Measurements from ENCODE around the gene SLC4A1AP. TPM values are rescaled to one million over a fixed set of nuclear protein-coding genes. Genes with fewer than 3 reads are reported as not detected.
A peak's percentile ranks its signal among the peaks of the same experiment; 100 is the strongest.
"Not testable (repeated sequence)": the region's sequence is repeated elsewhere in the genome, so short reads cannot be mapped to it uniquely, and the experiment has no call there.

Gene SLC4A1AP
- total and polyA plus RNA-seq, 2 donors (not counting 1 experiment from before 2014, with no cell fraction given): 8.9 to 23.1 TPM

DNA sequence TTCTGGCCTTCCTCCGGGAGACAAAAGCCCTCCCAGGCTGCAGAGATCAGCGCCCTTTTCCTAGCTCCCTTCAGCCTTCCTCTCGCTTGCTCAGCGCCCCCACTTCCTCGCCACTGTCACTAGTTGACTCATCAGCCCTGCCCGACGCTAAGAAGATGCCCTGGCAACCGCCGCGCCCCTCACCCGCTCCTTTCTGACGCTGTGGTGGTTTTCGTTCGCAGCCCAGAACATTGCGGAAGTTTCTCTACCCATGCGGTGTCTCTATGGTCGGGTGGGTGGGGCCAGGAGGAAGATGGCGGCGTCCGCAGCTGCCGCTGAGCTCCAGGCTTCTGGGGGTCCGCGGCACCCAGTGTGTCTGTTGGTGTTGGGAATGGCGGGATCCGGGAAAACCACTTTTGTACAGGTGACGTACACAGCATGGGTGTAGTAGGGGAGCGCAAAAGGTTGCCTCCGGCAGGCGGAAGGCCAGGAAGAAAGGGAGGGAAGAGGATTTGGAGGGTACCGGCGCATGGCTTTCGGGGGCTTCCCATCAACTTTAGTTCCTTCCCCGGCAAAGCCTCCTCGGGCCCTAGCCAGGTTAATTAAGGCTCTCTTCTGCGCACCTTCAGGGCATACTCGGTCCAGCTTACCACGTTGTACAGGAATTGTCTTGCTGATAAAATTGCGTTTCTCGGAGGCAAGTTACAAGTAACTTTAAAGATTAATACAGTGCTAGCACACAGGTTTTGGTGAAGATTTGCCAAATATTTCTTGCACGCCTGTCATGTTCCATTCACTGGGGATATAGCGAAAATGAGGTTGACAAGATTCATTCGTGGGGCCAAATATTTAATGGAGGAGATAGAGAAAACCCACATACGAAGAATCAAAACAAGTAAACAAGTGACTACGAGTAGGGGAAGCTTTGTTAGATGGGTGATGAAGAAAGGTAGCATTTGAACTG is 34.7 kb upstream of the SLC4A1AP start, which contains the start of the genes CCDC121 and GPN1:
Gene CCDC121, minus strand, starts transcription at position 246 of the 943 bp plus-strand sequence. CDS start 1,213 bp downstream, outside the sequence.
Gene GPN1, plus strand, starts transcription at position 284 of the 943 bp plus-strand sequence. Its CDS starts 9 bp downstream, at position 293.
- Mint-ChIP-seq H3K9me3 (ENCODE audit: insufficient read depth) (no peaks in the 10 kb centered on the region), H3K4me1 (peaks cover 24% of the 10 kb centered on the region), H3K4me3 (no peak within 1 kb of the TSS), H3K27me3 (no peaks in the 10 kb centered on the region), H3K27ac (peak within 1 kb of the TSS; percentile 51)
- intact Hi-C loops (cut with micrococcal nuclease): loop anchor here (1.0 to 5.0 kb wide), 8 partner anchors 34 to 258 kb away; partner anchors contain the start of genes EIF2B4, IFT172, NRBP1 and PPM1G
- Histone ChIP-seq H3K4me3 (ENCODE audit: control extremely low read depth in 1 of 5, extremely low read depth in 1 of 5, insufficient read depth in 1 of 5, low read depth in 2 of 5, low read length in 4 of 5) (peak within 1 kb of the TSS; percentile 83 to 98 (median 91)), H3K79me2 (ENCODE audit: control insufficient read depth, insufficient read depth, low read length) (peaks cover 29% of the 10 kb centered on the region), H2AFZ (ENCODE audit: insufficient read depth, low read depth, low read length, poor library complexity, severe bottlenecking) (peak within 1 kb of the TSS; percentile 88), H3K36me3 (replicated peaks in 1 of 2; ENCODE audit: control extremely low read depth in 1 of 2, control insufficient read depth in 1 of 2, extremely low read depth in 1 of 2, insufficient read depth in 2 of 2, low read length in 1 of 2) (peaks cover 0 to 30% of the 10 kb centered on the region in 2 experiments), H3K4me1 (ENCODE audit: control insufficient read depth in 2 of 2, insufficient read depth in 2 of 2, low read length in 2 of 2) (peaks cover 10 to 17% of the 10 kb centered on the region in 2 donors), H3K4me2 (replicated peaks; ENCODE audit: low read depth, low read length, poor library complexity, severe bottlenecking) (peak within 1 kb of the TSS; percentile 78), H4K20me1 (ENCODE audit: control insufficient read depth, insufficient read depth, low read length, poor library complexity, severe bottlenecking) (no peaks in the 10 kb centered on the region), H3K9ac (ENCODE audit: low read length) (peak within 1 kb of the TSS; percentile 83), H3K27me3 (replicated peaks in 1 of 4; ENCODE audit: control extremely low read depth in 1 of 4, control insufficient read depth in 3 of 4, insufficient read depth in 4 of 4, low read length in 3 of 4) (no peaks in the 10 kb centered on the region), H3K27ac (ENCODE audit: low read length in 2 of 2) (peak within 1 kb of the TSS; percentile 70 to 83), H3K9me3 (ENCODE audit: control extremely low read depth in 1 of 3, control insufficient read depth in 2 of 3, insufficient read depth in 1 of 3, low read length in 2 of 3) (no peaks in the 10 kb centered on the region)
- WGBS (ENCODE audit: insufficient coverage): under 1% methylated on average over 34 of the region's 44 CpGs
- ChIA-PET CTCF (interaction anchor here (1.1 kb wide), 2 partner anchors 326 to 558 kb away, joined by 3 read pairs; partner anchors contain the start of gene OST4), POLR2A (interaction anchor here (0.6 to 1.6 kb wide), 6 partner anchors 35 to 548 kb away, joined by 3 to 6 read pairs (median 4); partner anchors contain the start of genes PPM1G, SLC4A1AP, SUPT7L and ZNF512)
- DNase-seq: peak; percentile 94
- peak; percentile 100 for ATAC-seq (ENCODE audit: low read depth)
- no peak for TF ChIP-seq CTCF (IDR thresholded peaks at IDR 0.05)
- TF ChIP-seq EZH2 (IDR thresholded peaks at IDR 0.05; ENCODE audit: borderline replicate concordance, insufficient read depth, low read depth, low read length, poor library complexity, severe bottlenecking): no peak

- 100% methylated on average over 1 of the region's 2 CpGs for WGBS (ENCODE audit: insufficient coverage)
- H3K27me3 Mint-ChIP-seq; H3K9ac ChIP-seq (ENCODE audit: low read length); H2AFZ ChIP-seq (ENCODE audit: insufficient read depth, low read depth, low read length, poor library complexity, severe bottlenecking); H3K4me2 ChIP-seq (replicated peaks; ENCODE audit: low read depth, low read length, poor library complexity, severe bottlenecking); H4K20me1 ChIP-seq (ENCODE audit: control insufficient read depth, insufficient read depth, low read length, poor library complexity, severe bottlenecking); H3K9me3 ChIP-seq (ENCODE audit: control extremely low read depth in 1 of 3, control insufficient read depth in 2 of 3, insufficient read depth in 1 of 3, low read length in 2 of 3); DNase-seq; H3K27ac ChIP-seq (ENCODE audit: low read length in 2 of 2); H3K9me3 Mint-ChIP-seq (ENCODE audit: insufficient read depth); H3K27ac Mint-ChIP-seq; H3K4me3 ChIP-seq (ENCODE audit: control extremely low read depth in 1 of 5, extremely low read depth in 1 of 5, insufficient read depth in 1 of 5, low read depth in 2 of 5, low read length in 4 of 5); CTCF ChIA-PET; H3K27me3 ChIP-seq (replicated peaks in 1 of 4; ENCODE audit: control extremely low read depth in 1 of 4, control insufficient read depth in 3 of 4, insufficient read depth in 4 of 4, low read length in 3 of 4); ATAC-seq (ENCODE audit: low read depth); intact Hi-C loops (cut with micrococcal nuclease): not testable (repeated sequence)
- Mint-ChIP-seq H3K4me3 (peak overlapping the region; percentile 47), H3K4me1 (peaks cover 24% of the 10 kb centered on the region)
- peaks cover 29% of the 10 kb centered on the region for H3K79me2 ChIP-seq (ENCODE audit: control insufficient read depth, insufficient read depth, low read length)
- POLR2A ChIA-PET: interaction anchor here (0.6 kb wide), 1 partner anchor 259 kb away, joined by 3 read pairs; no protein-coding TSS in a partner anchor
- peaks cover 10 to 17% of the 10 kb centered on the region in 2 donors for H3K4me1 ChIP-seq (ENCODE audit: control insufficient read depth in 2 of 2, insufficient read depth in 2 of 2, low read length in 2 of 2)
- peaks cover 0 to 42% of the 10 kb centered on the region in 2 experiments for H3K36me3 ChIP-seq (replicated peaks in 1 of 2; ENCODE audit: control extremely low read depth in 1 of 2, control insufficient read depth in 1 of 2, extremely low read depth in 1 of 2, insufficient read depth in 2 of 2, low read length in 1 of 2)
Measured at GRCh38 chr2:27630257-27630656, 33.4 kb upstream of the SLC4A1AP start.
